Loucy (cell line): ENCODE results near the gene CNTNAP2.

Experiments
- CTCF ChIP-seq: fragments of 200-600 bp; sonication (generic); conservative IDR thresholded peaks from 2 replicates; pipeline ENCODE4 v1.5.1; 2014; ENCODE audit warnings: mild to moderate bottlenecking, antibody characterized with exemption, low read length
- EZH2phosphoT487 ChIP-seq: fragments of 200-600 bp; IDR thresholded peaks from 2 replicates; pipeline ENCODE4 v1.6.1; 2018; ENCODE audit warnings: antibody characterized with exemption, mild to moderate bottlenecking, moderate library complexity, borderline replicate concordance

GRCh38 chr7:147611431-147611830, 1494.8 kb downstream of the CNTNAP2 start:
- TF ChIP-seq CTCF (no peak), EZH2phosphoT487 (no peak)
